NCI-H1930 (cell line): Measurements from ENCODE around the gene PSENEN.
A peak's percentile ranks its signal among the peaks of the same experiment; 100 is the strongest.

Experiments
- DNase-seq, 2 experiments: peaks; one replicate each; lab custom pipeline; 2025; lab: John Stamatoyannopoulos, UW

The PSENEN gene

GRCh38 chr19:35745328-35746086 is at the start of gene PSENEN, which contains the start of gene U2AF1L4:
Gene PSENEN (plus strand): TSS chr19:35745651. CDS start chr19:35745931, 280 bp downstream.
Gene U2AF1L4 (minus strand): TSS chr19:35745418. CDS start chr19:35745391, 27 bp downstream.
- peak; percentile 100 for DNase-seq

GRCh38 chr19:35695895-35696422 is 49.5 kb upstream of the PSENEN start:
- DNase-seq, result no peak

GRCh38 chr19:35696835-35697234 is 48.6 kb upstream of the PSENEN start:
- no peak for DNase-seq

- peak; percentile 98 to 99 for DNase-seq
These were observed 43.0 kb upstream of the PSENEN start for GRCh38 chr19:35702223-35703012.

- no peak for DNase-seq
These were observed 42.1 kb upstream of the PSENEN start for GRCh38 chr19:35703343-35703742.

GRCh38 chr19:35704218-35704617 is 41.2 kb upstream of the PSENEN start, which contains the start of gene ZBTB32:
Gene ZBTB32 (plus strand): TSS chr19:35704558. CDS start chr19:35714627, 10,069 bp downstream.
- no peak for DNase-seq

GRCh38 chr19:35708391-35708790 is 37.1 kb upstream of the PSENEN start:
- no peak for DNase-seq

GRCh38 chr19:35710784-35711723 is 34.4 kb upstream of the PSENEN start:
- no peak for DNase-seq

- no peak for DNase-seq
These were observed 32.6 kb upstream of the PSENEN start for GRCh38 chr19:35712567-35713505.

- no peak for DNase-seq
These were observed 32.0 kb upstream of the PSENEN start for GRCh38 chr19:35713506-35713850.

GRCh38 chr19:35713904-35714495 is 31.5 kb upstream of the PSENEN start:
- no peak for DNase-seq

- DNase-seq, result no peak
These were observed 30.7 kb upstream of the PSENEN start for GRCh38 chr19:35714601-35715354.

- no peak for DNase-seq
These were observed 30.1 kb upstream of the PSENEN start for GRCh38 chr19:35715355-35715809.

- DNase-seq, result no peak
These were observed 29.3 kb upstream of the PSENEN start for GRCh38 chr19:35715981-35716800.

GRCh38 chr19:35716801-35717664 is 28.4 kb upstream of the PSENEN start:
- peak; percentile 83 to 87 for DNase-seq

- DNase-seq, result peak; percentile 96 to 98
These were observed 27.6 kb upstream of the PSENEN start, which contains the start of gene KMT2B for GRCh38 chr19:35717665-35718344. Gene KMT2B (plus strand): TSS chr19:35718003. CDS start chr19:35718019, 16 bp downstream.
